Endodermal cell (in vitro differentiated cells): ENCODE measurements around the gene KIF17. TPM values are rescaled to one million over a fixed set of nuclear protein-coding genes. Genes with fewer than 3 reads are reported as not detected.

Experiments
- DNase-seq: peaks from one replicate; pipeline ENCODE4 v3.0.0-alpha.2; 2017
- H3K27ac ChIP-seq: 2 replicates; pipeline ENCODE4 v1.5.1; 2013; ENCODE audit warnings: mild to moderate bottlenecking, low read depth, low read length, moderate library complexity
- H3K27me3 ChIP-seq: 2 replicates; pipeline ENCODE4 v1.6.1; 2013; ENCODE audit warnings: mild to moderate bottlenecking, low read length, moderate library complexity; ENCODE audit not compliant: insufficient read depth, control insufficient read depth, poor library complexity, severe bottlenecking
- H3K36me3 ChIP-seq: 2 replicates; pipeline ENCODE4 v1.7.0; 2013; ENCODE audit warnings: mild to moderate bottlenecking, low read length, moderate library complexity; ENCODE audit not compliant: control insufficient read depth, insufficient read depth
- H3K4me1 ChIP-seq: one replicate; pipeline ENCODE4 v1.7.0; 2013; ENCODE audit warnings: low read length; ENCODE audit not compliant: control insufficient read depth, insufficient read depth
- H3K4me3 ChIP-seq: 2 replicates; pipeline ENCODE4 v1.5.1; 2013; ENCODE audit warnings: mild to moderate bottlenecking, low read length, moderate library complexity
- H3K9ac ChIP-seq: 2 replicates; pipeline ENCODE4 v1.6.1; 2013; ENCODE audit warnings: mild to moderate bottlenecking, low read length, moderate library complexity; ENCODE audit not compliant: poor library complexity, severe bottlenecking; ENCODE audit errors: extremely low read depth
- H3K9me3 ChIP-seq: 2 replicates; pipeline ENCODE4 v1.6.1; 2013; ENCODE audit warnings: mild to moderate bottlenecking, low read length, moderate library complexity; ENCODE audit not compliant: control insufficient read depth
- H3K27ac Mint-ChIP-seq: 2 replicates; pipeline ENCODE4 v1.8.0; 2020; ENCODE audit warnings: mixed read lengths
- H3K27me3 Mint-ChIP-seq: 2 replicates; pipeline ENCODE4 v1.8.0; 2021; ENCODE audit warnings: mild to moderate bottlenecking, mixed read lengths; ENCODE audit not compliant: insufficient read depth
- H3K36me3 Mint-ChIP-seq: 2 replicates; pipeline ENCODE4 v1.8.0; 2020; ENCODE audit warnings: low read depth, mixed read lengths
- H3K4me1 Mint-ChIP-seq: 2 replicates; pipeline ENCODE4 v1.8.0; 2020; ENCODE audit warnings: mixed read lengths
- H3K4me3 Mint-ChIP-seq: 2 replicates; pipeline ENCODE4 v1.8.0; 2020; ENCODE audit warnings: mild to moderate bottlenecking, moderate library complexity, mixed read lengths
- H3K9me3 Mint-ChIP-seq: 2 replicates; pipeline ENCODE4 v1.8.0; 2020; ENCODE audit warnings: mild to moderate bottlenecking, mixed read lengths
- CTCF ChIP-seq: fragments of 200-600 bp; sonication (generic); conservative IDR thresholded peaks from 2 replicates; pipeline ENCODE4 v1.5.0; 2021; ENCODE audit warnings: antibody characterized with exemption, mild to moderate bottlenecking
- WGBS, 2 experiments: methylation state at CpG; one replicate each; pipeline versions ENCODE4 v1.1.5 to v1.1.7; 2013; ENCODE audit warnings: missing lambda C conversion rate in 2 of 2, mixed read lengths in 1 of 2; ENCODE audit not compliant: insufficient coverage in 1 of 2, insufficient read length in 1 of 2; 5-methylcytosine and 5-hydroxymethylcytosine counted together
- total RNA-seq, 2 donors: library from RNA; stranded (reverse); fragmentation: NEBNext Ultra II Directional in 1 of 2; extraction: Animal tissue kit (Norgen Biotek cat#: 25700) in 1 of 2; gene quantifications; 2 replicates in 1 of 2; 3 replicates in 1 of 2; pipeline ENCODE4 v1.2.1, GENCODE V29; 2021

Gene KIF17
- total RNA-seq, 2 donors from 2014 or later, result 4.2 to 8.0 TPM

DNA sequence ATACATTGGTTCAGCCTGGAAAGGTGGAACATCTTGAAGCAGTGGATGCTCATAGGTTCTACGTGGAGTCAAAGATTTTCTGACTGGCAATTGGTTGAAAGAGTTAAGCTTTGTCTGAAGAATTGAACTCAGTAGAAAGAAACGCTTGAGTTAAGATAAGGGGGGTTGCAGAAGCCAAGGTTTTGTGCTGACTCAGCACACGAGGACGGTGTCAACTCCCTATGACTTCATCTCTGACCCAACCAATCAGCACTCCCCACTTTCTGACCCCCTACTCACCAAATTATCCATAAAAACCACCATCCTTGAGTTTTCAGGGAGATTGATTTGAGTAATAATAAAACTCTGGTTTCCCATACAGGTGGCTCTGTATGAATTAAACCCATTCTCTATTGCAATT, 87.1 kb downstream of the KIF17 start:
- Mint-ChIP-seq H3K4me3 (no peak overlapping the region), H3K27ac (no peak overlapping the region), H3K27me3 (no peaks in the 10 kb centered on the region), H3K36me3 (peaks cover 10% of the 10 kb centered on the region), H3K9me3 (peaks cover 39% of the 10 kb centered on the region), H3K4me1 (peaks cover 5% of the 10 kb centered on the region)
- TF ChIP-seq CTCF, result no peak
- Histone ChIP-seq H3K4me1 (no peaks in the 10 kb centered on the region), H3K27me3 (no peaks in the 10 kb centered on the region), H3K36me3 (no peaks in the 10 kb centered on the region), H3K27ac (no peak overlapping the region), H3K9me3 (peaks cover 22% of the 10 kb centered on the region), H3K9ac (no peak overlapping the region), H3K4me3 (no peak overlapping the region)
- WGBS, 2 experiments, result 75 to 93% methylated on average over 1 to 4 of the region's 4 CpGs
- no peak for DNase-seq

- Histone ChIP-seq H3K36me3 (no peaks in the 10 kb centered on the region), H3K4me3 (no peak overlapping the region), H3K27me3 (no peaks in the 10 kb centered on the region), H3K9me3 (peaks cover 22% of the 10 kb centered on the region), H3K9ac (no peak overlapping the region), H3K4me1 (no peaks in the 10 kb centered on the region), H3K27ac (no peak overlapping the region)
- Mint-ChIP-seq H3K9me3 (peaks cover 48% of the 10 kb centered on the region), H3K27ac (peak overlapping the region; percentile 74), H3K27me3 (no peaks in the 10 kb centered on the region), H3K4me1 (peaks cover 9% of the 10 kb centered on the region), H3K4me3 (no peak overlapping the region), H3K36me3 (peaks cover 10% of the 10 kb centered on the region)
- TF ChIP-seq CTCF, result no peak
- no peak for DNase-seq
- WGBS, 2 experiments, result 100% methylated on average over 1 of the region's 1 CpG; no CpG with 5 or more reads in 1 of the 2 experiments
These were observed 91.3 kb downstream of the KIF17 start for GRCh38 chr1:20626524-20626923.

DNA sequence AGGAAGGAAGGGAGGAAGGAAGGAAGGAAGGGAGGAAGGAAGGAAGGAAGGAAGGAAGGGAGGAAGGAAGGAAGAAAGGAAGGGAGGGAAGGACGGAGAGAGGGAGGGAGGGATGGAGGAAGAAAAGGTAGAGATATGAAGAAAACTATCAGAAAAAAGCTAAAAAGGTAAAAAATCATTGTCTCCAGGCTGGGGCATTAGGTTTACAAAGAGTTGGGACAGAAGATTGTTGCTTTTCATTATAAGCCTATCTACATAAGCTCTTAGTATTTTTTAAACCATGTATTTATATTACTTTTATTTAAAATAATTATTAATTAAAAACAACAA, 91.7 kb downstream of the KIF17 start:
- Mint-ChIP-seq H3K9me3 (peaks cover 48% of the 10 kb centered on the region), H3K27me3 (no peaks in the 10 kb centered on the region), H3K4me3 (no peak overlapping the region), H3K36me3 (peaks cover 10% of the 10 kb centered on the region), H3K27ac (no peak overlapping the region), H3K4me1 (peaks cover 9% of the 10 kb centered on the region)
- no peaks in the 10 kb centered on the region for H3K4me1 ChIP-seq
- H3K9ac ChIP-seq, result no peak overlapping the region
- DNase-seq, result no peak
- no peak overlapping the region for H3K4me3 ChIP-seq
- H3K36me3 ChIP-seq, result no peaks in the 10 kb centered on the region
- H3K9me3 ChIP-seq, result peaks cover 22% of the 10 kb centered on the region
- 80% methylated on average over 1 of the region's 1 CpG; no CpG with 5 or more reads in 1 of the 2 experiments for WGBS, 2 experiments
- H3K27ac ChIP-seq, result no peak overlapping the region
- no peaks in the 10 kb centered on the region for H3K27me3 ChIP-seq
- TF ChIP-seq CTCF, result no peak
